Naive thymus-derived CD4-positive, alpha-beta T cell (primary cell): Measurements from ENCODE around the gene ASB17. TPM values are rescaled to one million over a fixed set of nuclear protein-coding genes. Genes with fewer than 3 reads are reported as not detected.

Experiments
- ATAC-seq: fragments of 150-1000 bp; cut with Tn5 transposase; 2 replicates; pipeline ENCODE4 v1.10.0; 2021; ENCODE audit warnings: mild to moderate bottlenecking, moderate library complexity
- CTCF ChIA-PET: fragments of 350-600 bp; sonication (Branson Sonifier 250); formaldehyde crosslinking; loops from one replicate; lab custom pipeline; 2021; ENCODE audit warnings: antibody characterized with exemption; lab: Charles Lee
- POLR2A ChIA-PET: fragments of 350-600 bp; sonication (Branson Sonifier 250); formaldehyde crosslinking; loops from one replicate; lab custom pipeline; 2021; ENCODE audit warnings: antibody characterized with exemption, inconsistent platforms; lab: Charles Lee
- DNase-seq, 9 donors: peaks; one replicate each; pipeline versions ENCODE4 v3.0.0 to v3.0.0-alpha.2; 2020 to 2022; ENCODE audit warnings: mixed read lengths in 1 of 9
- H3K27ac ChIP-seq: one replicate; pipeline ENCODE4 v1.7.0; 2013; ENCODE audit warnings: mild to moderate bottlenecking, low read depth, low read length, moderate library complexity
- H3K27me3 ChIP-seq, 2 donors: one replicate each; pipeline ENCODE4 v1.7.0; 2013; ENCODE audit warnings: low read length in 2 of 2, mild to moderate bottlenecking in 2 of 2, moderate library complexity in 2 of 2; ENCODE audit not compliant: control insufficient read depth in 2 of 2, insufficient read depth in 2 of 2
- H3K36me3 ChIP-seq, 3 experiments: 1 replicate in 2 of 3; 2 replicates in 1 of 3; pipeline ENCODE4 v1.7.0; 2013; ENCODE audit warnings: low read length in 3 of 3, mild to moderate bottlenecking in 3 of 3, moderate library complexity in 1 of 3; ENCODE audit not compliant: insufficient read depth in 3 of 3, control insufficient read depth in 2 of 3
- H3K4me1 ChIP-seq, 2 donors: one replicate each; pipeline ENCODE4 v1.7.0; 2013; ENCODE audit warnings: low read length in 2 of 2, mild to moderate bottlenecking in 2 of 2, moderate library complexity in 1 of 2; ENCODE audit not compliant: control insufficient read depth in 2 of 2, insufficient read depth in 2 of 2
- H3K4me3 ChIP-seq: 2 replicates; pipeline ENCODE4 v1.7.0; 2013; ENCODE audit warnings: mild to moderate bottlenecking, low read length
- H3K9me3 ChIP-seq, 3 experiments: 1 replicate in 2 of 3; 2 replicates in 1 of 3; pipeline ENCODE4 v1.7.0; 2013; ENCODE audit warnings: low read length in 3 of 3; ENCODE audit not compliant: control insufficient read depth in 2 of 3
- H3K27ac Mint-ChIP-seq, 9 donors: one replicate each; pipeline ENCODE4 v1.8.0; 2020 to 2022; ENCODE audit warnings: mixed read lengths in 9 of 9, mild to moderate bottlenecking in 8 of 9, moderate library complexity in 5 of 9, inconsistent platforms in 2 of 9
- H3K27me3 Mint-ChIP-seq, 5 donors: one replicate each; pipeline ENCODE4 v1.8.0; 2021 to 2022; ENCODE audit warnings: mixed read lengths in 5 of 5, mild to moderate bottlenecking in 1 of 5
- H3K36me3 Mint-ChIP-seq, 5 donors: one replicate each; pipeline ENCODE4 v1.8.0; 2020 to 2022; ENCODE audit warnings: mixed read lengths in 5 of 5, mild to moderate bottlenecking in 3 of 5, inconsistent platforms in 1 of 5
- H3K4me1 Mint-ChIP-seq, 7 donors: one replicate each; pipeline ENCODE4 v1.8.0; 2020 to 2022; ENCODE audit warnings: mixed read lengths in 7 of 7, mild to moderate bottlenecking in 3 of 7, inconsistent platforms in 1 of 7
- H3K4me3 Mint-ChIP-seq, 10 donors: one replicate each; pipeline ENCODE4 v1.8.0; 2020 to 2022; ENCODE audit warnings: mild to moderate bottlenecking in 10 of 10, mixed read lengths in 10 of 10, moderate library complexity in 6 of 10, inconsistent platforms in 2 of 10
- H3K9me3 Mint-ChIP-seq, 11 donors: one replicate each; pipeline ENCODE4 v1.8.0; 2020 to 2022; ENCODE audit warnings: mixed read lengths in 11 of 11, mild to moderate bottlenecking in 4 of 11, inconsistent platforms in 1 of 11, moderate library complexity in 1 of 11
- intact Hi-C, 2 donors: fragments of 100-400 bp; cut with micrococcal nuclease; formaldehyde crosslinking; loops; one replicate each; pipeline ENCODE4 v1.15.1; 2023
- polyA plus RNA-seq, 2 donors: library from polyadenylated mRNA; unstranded; fragments of 300-500 nt; fragmentation: Illumina TruSeq; gene quantifications; one replicate each; pipeline ENCODE4 v1.2.3, GENCODE V29; 2021
- total RNA-seq, 6 experiments: library from RNA in 5 of 6; stranded (reverse) in 5 of 6; gene quantifications; 1 replicate in 5 of 6; 2 replicates in 1 of 6; pipeline ENCODE4 v1.2.3 and lab custom pipeline; 2021 to 2026

The ASB17 gene
- total and polyA plus RNA-seq, 7 experiments from 2014 or later: not detected

GRCh38 chr1:75922698-75923097 lies 9.5 kb downstream of the ASB17 start:
- H3K36me3 Mint-ChIP-seq: no peaks in the 10 kb centered on the region
- Histone ChIP-seq H3K4me3 (no peak overlapping the region), H3K36me3 (no peaks in the 10 kb centered on the region), H3K27ac (no peak overlapping the region), H3K27me3 (no peaks in the 10 kb centered on the region), H3K9me3 (no peaks in the 10 kb centered on the region), H3K4me1 (no peaks in the 10 kb centered on the region)
- intact Hi-C loops: no loop called here
- ChIA-PET CTCF (no interaction called here), POLR2A (no interaction called here)
- no peak overlapping the region for H3K4me3 Mint-ChIP-seq
- no peak for ATAC-seq
- peaks cover 2 to 29% (median 21%) of the 10 kb centered on the region in 5 donors for H3K27me3 Mint-ChIP-seq
- peaks cover 0 to 4% (median 0%) of the 10 kb centered on the region in 11 donors for H3K9me3 Mint-ChIP-seq
- no peaks in the 10 kb centered on the region for H3K4me1 Mint-ChIP-seq
- no peak for DNase-seq
- H3K27ac Mint-ChIP-seq: no peak overlapping the region

GRCh38 chr1:75916834-75917233 lies 15.4 kb downstream of the ASB17 start:
- Histone ChIP-seq H3K27ac (no peak overlapping the region), H3K27me3 (no peaks in the 10 kb centered on the region), H3K36me3 (no peaks in the 10 kb centered on the region), H3K4me1 (no peaks in the 10 kb centered on the region), H3K9me3 (no peaks in the 10 kb centered on the region), H3K4me3 (no peak overlapping the region)
- Mint-ChIP-seq H3K4me1 (no peaks in the 10 kb centered on the region), H3K9me3 (peaks cover 0 to 4% (median 0%) of the 10 kb centered on the region in 11 donors), H3K27ac (no peak overlapping the region), H3K36me3 (no peaks in the 10 kb centered on the region), H3K27me3 (peaks cover 0 to 17% (median 8%) of the 10 kb centered on the region in 5 donors), H3K4me3 (no peak overlapping the region)
- DNase-seq: no peak
- intact Hi-C loops: no loop called here
- POLR2A ChIA-PET: no interaction called here
- ATAC-seq: no peak
- CTCF ChIA-PET: no interaction called here

- no peaks in the 10 kb centered on the region for H3K4me1 Mint-ChIP-seq
Measured at GRCh38 chr1:75908717-75909152, 23.5 kb downstream of the ASB17 start.

GRCh38 chr1:75901371-75901770 lies 30.8 kb downstream of the ASB17 start:
- no peaks in the 10 kb centered on the region for H3K27me3 ChIP-seq
- H3K4me1 Mint-ChIP-seq: no peaks in the 10 kb centered on the region
- no peaks in the 10 kb centered on the region for H3K36me3 Mint-ChIP-seq
- ATAC-seq (no peak), DNase-seq (no peak)
- ChIA-PET CTCF (no interaction called here), POLR2A (no interaction called here)
- intact Hi-C loops: no loop called here
- no peaks in the 10 kb centered on the region for H3K4me1 ChIP-seq
- peaks cover 0 to 13% (median 4%) of the 10 kb centered on the region in 5 donors for H3K27me3 Mint-ChIP-seq
- H3K27ac ChIP-seq: no peak overlapping the region
- H3K36me3 ChIP-seq: no peaks in the 10 kb centered on the region
- H3K9me3 ChIP-seq: no peaks in the 10 kb centered on the region
- H3K27ac Mint-ChIP-seq: no peak overlapping the region
- no peak overlapping the region for H3K4me3 Mint-ChIP-seq
- no peak overlapping the region for H3K4me3 ChIP-seq
- peaks cover 0 to 1% (median 0%) of the 10 kb centered on the region in 11 donors for H3K9me3 Mint-ChIP-seq

More at GRCh38 chr1:75908717-75909152, 23.5 kb downstream of the ASB17 start:
- Mint-ChIP-seq H3K27ac (no peak overlapping the region), H3K4me3 (no peak overlapping the region), H3K9me3 (peaks cover 4 to 42% (median 17%) of the 10 kb centered on the region in 11 donors), H3K36me3 (peaks cover 0 to 21% (median 5%) of the 10 kb centered on the region in 5 donors), H3K27me3 (peaks cover 0 to 24% (median 7%) of the 10 kb centered on the region in 5 donors)
- Histone ChIP-seq H3K27me3 (no peaks in the 10 kb centered on the region), H3K4me1 (no peaks in the 10 kb centered on the region), H3K27ac (no peak overlapping the region), H3K4me3 (no peak overlapping the region), H3K9me3 (peaks cover 0 to 9% (median 0%) of the 10 kb centered on the region in 3 experiments), H3K36me3 (no peaks in the 10 kb centered on the region)
- ATAC-seq (no peak), DNase-seq (no peak)
- POLR2A ChIA-PET: no interaction called here
- intact Hi-C loops: no loop called here
- CTCF ChIA-PET: no interaction called here

GRCh38 chr1:75884437-75884836 lies 47.8 kb downstream of the ASB17 start:
- ChIA-PET POLR2A (no interaction called here), CTCF (no interaction called here)
- peaks cover 0 to 5% (median 0%) of the 10 kb centered on the region in 5 donors for H3K27me3 Mint-ChIP-seq
- Histone ChIP-seq H3K27ac (no peak overlapping the region), H3K4me1 (no peaks in the 10 kb centered on the region), H3K4me3 (no peak overlapping the region), H3K36me3 (no peaks in the 10 kb centered on the region), H3K9me3 (no peaks in the 10 kb centered on the region), H3K27me3 (no peaks in the 10 kb centered on the region)
- DNase-seq (no peak), ATAC-seq (no peak)
- H3K9me3 Mint-ChIP-seq: no peaks in the 10 kb centered on the region
- H3K4me3 Mint-ChIP-seq: no peak overlapping the region
- no peaks in the 10 kb centered on the region for H3K36me3 Mint-ChIP-seq
- intact Hi-C loops: no loop called here
- no peaks in the 10 kb centered on the region for H3K4me1 Mint-ChIP-seq
- H3K27ac Mint-ChIP-seq: no peak overlapping the region

GRCh38 chr1:75879985-75880384 lies 52.2 kb downstream of the ASB17 start:
- ChIA-PET CTCF (no interaction called here), POLR2A (no interaction called here)
- no peaks in the 10 kb centered on the region for H3K9me3 Mint-ChIP-seq
- H3K27me3 Mint-ChIP-seq: peaks cover 0 to 10% (median 4%) of the 10 kb centered on the region in 5 donors
- Histone ChIP-seq H3K4me3 (no peak overlapping the region), H3K36me3 (no peaks in the 10 kb centered on the region), H3K9me3 (no peaks in the 10 kb centered on the region), H3K4me1 (no peaks in the 10 kb centered on the region), H3K27me3 (no peaks in the 10 kb centered on the region), H3K27ac (no peak overlapping the region)
- H3K27ac Mint-ChIP-seq: no peak overlapping the region
- no peaks in the 10 kb centered on the region for H3K36me3 Mint-ChIP-seq
- DNase-seq (no peak), ATAC-seq (no peak)
- H3K4me3 Mint-ChIP-seq: no peak overlapping the region
- no peaks in the 10 kb centered on the region for H3K4me1 Mint-ChIP-seq
- intact Hi-C loops: no loop called here

- H3K27ac Mint-ChIP-seq: no peak overlapping the region
Measured at GRCh38 chr1:75870951-75871350, 61.3 kb downstream of the ASB17 start.

More at GRCh38 chr1:75870951-75871350, 61.3 kb downstream of the ASB17 start:
- H3K4me3 ChIP-seq: no peak overlapping the region
- Mint-ChIP-seq H3K4me1 (no peaks in the 10 kb centered on the region), H3K4me3 (no peak overlapping the region), H3K9me3 (peaks cover 0 to 9% (median 0%) of the 10 kb centered on the region in 11 donors), H3K36me3 (peaks cover 0 to 3% (median 0%) of the 10 kb centered on the region in 5 donors), H3K27me3 (peaks cover 0 to 19% (median 0%) of the 10 kb centered on the region in 5 donors)
- H3K27me3 ChIP-seq: no peaks in the 10 kb centered on the region
- ChIA-PET CTCF (no interaction called here), POLR2A (no interaction called here)
- H3K36me3 ChIP-seq: no peaks in the 10 kb centered on the region
- intact Hi-C loops: no loop called here
- no peak for ATAC-seq
- no peak overlapping the region for H3K27ac ChIP-seq
- no peaks in the 10 kb centered on the region for H3K9me3 ChIP-seq
- H3K4me1 ChIP-seq: no peaks in the 10 kb centered on the region
- DNase-seq: no peak
